Left kidney (tissue), 2 donors: ENCODE data around the gene MLH1. TPM values are rescaled to one million over a fixed set of nuclear protein-coding genes. Genes with fewer than 3 reads are reported as not detected.

Source experiments
- DNase-seq: peaks from one replicate; pipeline ENCODE4 v3.0.0-alpha.2; 2013
- polyA plus RNA-seq: library from polyadenylated mRNA; unstranded; fragments of 120-200 nt; gene quantifications from one replicate; pipeline ENCODE4 v1.2.1, GENCODE V29; 2013; ENCODE audit not compliant: insufficient read length

The MLH1 gene
- polyA plus RNA-seq, 1 donor = 60.4 TPM

GRCh38 chr3:37092484-37092883 is 99.2 kb downstream of the MLH1 start:
- DNase-seq = no peak

GRCh38 chr3:37093481-37093880 is 100.2 kb downstream of the MLH1 start:
- DNase-seq = no peak

GRCh38 chr3:37094636-37095035 is 101.3 kb downstream of the MLH1 start:
- no peak for DNase-seq

GRCh38 chr3:37096288-37096687 is 103.0 kb downstream of the MLH1 start:
- no peak for DNase-seq

- no peak for DNase-seq
These were observed 103.7 kb downstream of the MLH1 start for GRCh38 chr3:37096975-37097374.

GRCh38 chr3:37097776-37098175 is 104.5 kb downstream of the MLH1 start:
- no peak for DNase-seq

GRCh38 chr3:37098884-37099283 is 105.6 kb downstream of the MLH1 start:
- DNase-seq = no peak

- no peak for DNase-seq
These were observed 106.2 kb downstream of the MLH1 start for GRCh38 chr3:37099469-37099868.

- no peak for DNase-seq
These were observed 107.1 kb downstream of the MLH1 start for GRCh38 chr3:37100411-37100810.

Other genes starting within 250 kb of the MLH1 start
- 0.86 TPM for gene DCLK3, start 229.0 kb upstream of the MLH1 start, polyA plus RNA-seq
- gene TRANK1, start 48.5 kb upstream of the MLH1 start, polyA plus RNA-seq = 9.9 TPM
- 69.5 TPM for gene EPM2AIP1, start 387 bp upstream of the MLH1 start, polyA plus RNA-seq
- gene LRRFIP2, start 181.1 kb downstream of the MLH1 start, polyA plus RNA-seq = 47.7 TPM
- 84.7 TPM for gene GOLGA4, start 249.8 kb downstream of the MLH1 start, polyA plus RNA-seq